CD4-positive, alpha-beta memory T cell (primary cell): ENCODE data around the gene ZNF605. TPM values are rescaled to one million over a fixed set of nuclear protein-coding genes. Genes with fewer than 3 reads are reported as not detected.
"Not testable (repeated sequence)": the region's sequence is repeated elsewhere in the genome, so short reads cannot be mapped to it uniquely, and the experiment has no call there.

Experiments
- CTCF ChIA-PET: fragments of 350-600 bp; sonication (Branson Sonifier 250); formaldehyde crosslinking; loops from one replicate; lab custom pipeline; 2021; ENCODE audit warnings: inconsistent platforms; ENCODE audit not compliant: partially characterized antibody; lab: Charles Lee
- POLR2A ChIA-PET: fragments of 350-600 bp; sonication (Branson Sonifier 250); formaldehyde crosslinking; loops from one replicate; lab custom pipeline; 2021; ENCODE audit not compliant: partially characterized antibody; lab: Charles Lee
- DNase-seq, 5 donors: peaks; one replicate each; pipeline versions ENCODE4 v3.0.0 to v3.0.0-alpha.2; 2020 to 2022; ENCODE audit warnings: mixed read lengths in 1 of 5
- H3K27ac ChIP-seq: one replicate; pipeline ENCODE4 v1.7.0; 2013; ENCODE audit warnings: low read depth, low read length
- H3K27me3 ChIP-seq: 2 replicates; pipeline ENCODE4 v1.7.0; 2013; ENCODE audit warnings: mild to moderate bottlenecking, low read length, moderate library complexity; ENCODE audit not compliant: insufficient read depth
- H3K36me3 ChIP-seq: 2 replicates; pipeline ENCODE4 v1.7.0; 2013; ENCODE audit warnings: mild to moderate bottlenecking, low read length, moderate library complexity; ENCODE audit not compliant: insufficient read depth
- H3K4me1 ChIP-seq: 2 replicates; pipeline ENCODE4 v1.7.0; 2013; ENCODE audit warnings: mild to moderate bottlenecking, low read length, moderate library complexity; ENCODE audit not compliant: insufficient read depth
- H3K4me3 ChIP-seq, 2 donors: one replicate each; pipeline ENCODE4 v1.7.0; 2013; ENCODE audit warnings: low read length in 2 of 2, mild to moderate bottlenecking in 1 of 2
- H3K9me3 ChIP-seq, 2 donors: one replicate each; pipeline ENCODE4 v1.7.0; 2013; ENCODE audit warnings: low read length in 2 of 2, control low read depth in 1 of 2; ENCODE audit not compliant: control insufficient read depth in 1 of 2
- H3K27ac Mint-ChIP-seq, 7 donors: one replicate each; pipeline ENCODE4 v1.8.0; 2020 to 2021; ENCODE audit warnings: mixed read lengths in 7 of 7, mild to moderate bottlenecking in 6 of 7, inconsistent platforms in 3 of 7, moderate library complexity in 3 of 7
- H3K27me3 Mint-ChIP-seq, 2 donors: one replicate each; pipeline ENCODE4 v1.8.0; 2020 to 2021; ENCODE audit warnings: mixed read lengths in 2 of 2
- H3K36me3 Mint-ChIP-seq, 2 donors: one replicate each; pipeline ENCODE4 v1.8.0; 2020 to 2021; ENCODE audit warnings: mixed read lengths in 2 of 2, inconsistent platforms in 1 of 2, mild to moderate bottlenecking in 1 of 2
- H3K4me1 Mint-ChIP-seq, 4 donors: one replicate each; pipeline ENCODE4 v1.8.0; 2020 to 2021; ENCODE audit warnings: mixed read lengths in 4 of 4, mild to moderate bottlenecking in 1 of 4
- H3K4me3 Mint-ChIP-seq, 8 donors: one replicate each; pipeline ENCODE4 v1.8.0; 2020 to 2021; ENCODE audit warnings: mixed read lengths in 8 of 8, mild to moderate bottlenecking in 7 of 8, moderate library complexity in 6 of 8, inconsistent platforms in 3 of 8
- H3K9me3 Mint-ChIP-seq, 8 donors: one replicate each; pipeline ENCODE4 v1.8.0; 2020 to 2021; ENCODE audit warnings: mixed read lengths in 8 of 8, mild to moderate bottlenecking in 5 of 8, inconsistent platforms in 3 of 8, moderate library complexity in 1 of 8
- intact Hi-C: fragments of 100-400 bp; cut with micrococcal nuclease; formaldehyde crosslinking; loops from one replicate; pipeline ENCODE4 v1.15.1; 2023
- polyA plus RNA-seq, 2 donors: library from polyadenylated mRNA; unstranded; fragments of 300-500 nt; fragmentation: Illumina TruSeq; gene quantifications; one replicate each; pipeline ENCODE4 v1.2.3, GENCODE V29; 2021
- total RNA-seq, 2 experiments: library from RNA; stranded (reverse); gene quantifications; one replicate each; pipeline ENCODE4 v1.2.3, GENCODE V29; 2021

ZNF605 gene
- total and polyA plus RNA-seq, 4 experiments from 2014 or later = 0.59 to 17.2 (median 9.3) TPM

DNA sequence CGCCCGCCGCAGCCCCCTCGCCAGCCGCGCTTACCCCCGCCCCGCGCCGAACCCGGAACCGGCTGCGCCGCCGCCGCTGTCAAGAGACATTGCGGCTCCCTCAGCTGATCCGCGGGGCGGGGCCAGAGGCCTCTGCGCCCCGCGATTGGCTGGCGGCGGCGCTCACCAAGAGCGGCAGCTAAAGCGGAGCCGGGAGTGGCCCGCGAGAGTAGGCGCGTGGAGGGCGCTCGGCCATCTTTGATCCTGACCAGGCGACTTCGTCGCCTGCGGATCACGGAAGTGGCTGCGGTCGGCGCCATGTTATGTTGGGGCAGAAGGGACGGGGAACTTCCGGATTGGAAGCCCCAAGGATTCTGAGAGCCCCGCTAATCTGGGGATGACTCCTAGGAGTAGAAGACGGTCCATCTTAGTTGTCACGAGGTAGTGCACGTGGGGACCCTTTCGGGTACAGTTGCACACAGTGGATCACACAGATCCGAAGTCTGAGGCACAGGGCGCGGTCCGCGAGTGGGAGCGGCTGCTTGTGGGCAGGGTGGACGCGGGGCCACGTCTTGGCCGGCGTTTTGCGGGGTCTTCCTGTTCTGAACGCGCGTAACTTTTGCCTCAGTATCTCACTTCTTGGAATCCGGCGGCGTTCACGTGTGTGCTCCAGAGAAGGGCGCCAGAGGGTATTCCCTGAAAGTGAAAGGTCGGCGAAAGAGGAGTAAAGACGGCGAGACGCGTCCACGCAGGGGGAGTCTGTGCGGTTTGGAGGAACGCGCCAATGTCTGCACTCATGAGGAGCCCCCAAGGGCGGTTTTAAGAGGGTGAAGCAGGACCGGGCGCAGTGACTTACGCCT lies 68.4 kb downstream of the ZNF605 start, which contains the start of gene CHFR:
Gene CHFR (minus strand): TSS at position 93 of the 839 bp plus-strand sequence. CDS start 277 bp downstream, outside the sequence.
- no peaks in the 10 kb centered on the region for H3K27me3 ChIP-seq
- H3K4me3 ChIP-seq = peak within 1 kb of the TSS; percentile 80 to 95
- peak within 1 kb of the TSS; percentile 99 to 100 (median 100) for H3K27ac Mint-ChIP-seq
- CTCF ChIA-PET = interaction anchor here (1.0 kb wide), 1 partner anchor 17 kb away, joined by 5 read pairs; no protein-coding TSS in a partner anchor
- H3K27ac ChIP-seq = peak within 1 kb of the TSS; percentile 97
- no peaks in the 10 kb centered on the region for H3K36me3 ChIP-seq
- intact Hi-C loops = loop anchor here (1.0 to 10.0 kb wide), 10 partner anchors 17 to 294 kb away; partner anchors contain the start of genes PGAM5, POLE, PXMP2 and ZNF140
- H3K36me3 Mint-ChIP-seq = peaks cover 10 to 31% of the 10 kb centered on the region in 2 donors
- peaks cover 0 to 2% (median 0%) of the 10 kb centered on the region in 8 donors for H3K9me3 Mint-ChIP-seq
- H3K27me3 Mint-ChIP-seq = no peaks in the 10 kb centered on the region
- H3K9me3 ChIP-seq = no peaks in the 10 kb centered on the region
- H3K4me3 Mint-ChIP-seq = peak within 1 kb of the TSS; percentile 95 to 99 (median 98)
- peaks cover 24% of the 10 kb centered on the region for H3K4me1 ChIP-seq
- peak; percentile 93 to 97 (median 96) for DNase-seq
- POLR2A ChIA-PET = interaction anchor here (0.6 to 2.5 kb wide), 15 partner anchors 14 to 243 kb away, joined by 3 to 16 read pairs (median 5); partner anchors contain the start of genes ANKLE2, GOLGA3, PGAM5 and ZNF10
- H3K4me1 Mint-ChIP-seq = peaks cover 12 to 37% (median 25%) of the 10 kb centered on the region in 4 donors

- no peaks in the 10 kb centered on the region for H3K27me3 ChIP-seq
- no peaks in the 10 kb centered on the region for H3K9me3 ChIP-seq
- CTCF ChIA-PET = interaction anchor here (1.0 kb wide), 2 partner anchors 18 kb away, joined by 3 to 5 read pairs; no protein-coding TSS in a partner anchor
- H3K4me1 Mint-ChIP-seq = peaks cover 16 to 45% (median 32%) of the 10 kb centered on the region in 4 donors
- H3K36me3 Mint-ChIP-seq = peaks cover 13 to 40% of the 10 kb centered on the region in 2 donors
- no peak for DNase-seq
- H3K4me3 Mint-ChIP-seq = peak overlapping the region; percentile 80 to 99 (median 84)
- H3K4me1 ChIP-seq = peaks cover 24% of the 10 kb centered on the region
- peaks cover 0 to 2% (median 0%) of the 10 kb centered on the region in 8 donors for H3K9me3 Mint-ChIP-seq
- POLR2A ChIA-PET = interaction anchor here (0.6 to 2.5 kb wide), 20 partner anchors 14 to 244 kb away, joined by 3 to 16 read pairs (median 5); partner anchors contain the start of genes ANKLE2, GOLGA3, PGAM5 and ZNF10
- H3K27ac ChIP-seq = peak overlapping the region; percentile 58
- intact Hi-C loops = loop anchor here (1.0 to 10.0 kb wide), 10 partner anchors 17 to 294 kb away; partner anchors contain the start of genes PGAM5, POLE, PXMP2 and ZNF140
- H3K36me3 ChIP-seq = no peaks in the 10 kb centered on the region
- H3K4me3 ChIP-seq = peak overlapping the region; percentile 52 to 80
- H3K27me3 Mint-ChIP-seq = no peaks in the 10 kb centered on the region
- H3K27ac Mint-ChIP-seq = peak overlapping the region; percentile 70 to 100 (median 88)
Observed at GRCh38 chr12:132886529-132887477, 69.3 kb downstream of the ZNF605 start.

GRCh38 chr12:132881818-132882217 lies 74.3 kb downstream of the ZNF605 start:
- intact Hi-C loops = loop anchor here (10.0 kb wide), 1 partner anchor 197 kb away; the partner anchor contains the start of genes POLE and PXMP2
- H3K27me3 ChIP-seq = no peaks in the 10 kb centered on the region
- no peaks in the 10 kb centered on the region for H3K9me3 ChIP-seq
- H3K27ac Mint-ChIP-seq = no peak overlapping the region
- DNase-seq = no peak
- peaks cover 22 to 54% of the 10 kb centered on the region in 2 donors for H3K36me3 Mint-ChIP-seq
- peaks cover 19 to 49% (median 26%) of the 10 kb centered on the region in 4 donors for H3K4me1 Mint-ChIP-seq
- H3K4me1 ChIP-seq = peaks cover 14% of the 10 kb centered on the region
- no peak overlapping the region for H3K27ac ChIP-seq
- peaks cover 8% of the 10 kb centered on the region for H3K36me3 ChIP-seq
- ChIA-PET CTCF (interaction anchor here (1.1 to 1.2 kb wide), 2 partner anchors 14 to 59 kb away, joined by 3 to 4 read pairs; no protein-coding TSS in a partner anchor), POLR2A (no interaction called here)
- no peak overlapping the region for H3K4me3 ChIP-seq
- no peaks in the 10 kb centered on the region for H3K27me3 Mint-ChIP-seq
- no peak overlapping the region for H3K4me3 Mint-ChIP-seq
- peaks cover 0 to 2% (median 0%) of the 10 kb centered on the region in 8 donors for H3K9me3 Mint-ChIP-seq

- H3K4me3 ChIP-seq, DNase-seq, H3K9me3 ChIP-seq, CTCF ChIA-PET, intact Hi-C loops, POLR2A ChIA-PET, H3K27me3 ChIP-seq, H3K27me3 Mint-ChIP-seq, H3K27ac Mint-ChIP-seq, H3K4me3 Mint-ChIP-seq, H3K9me3 Mint-ChIP-seq: not testable (repeated sequence)
- Mint-ChIP-seq H3K4me1 (peaks cover 13 to 22% (median 15%) of the 10 kb centered on the region in 4 donors), H3K36me3 (peaks cover 30 to 61% of the 10 kb centered on the region in 2 donors)
- H3K27ac ChIP-seq = peak overlapping the region; percentile 4
- peaks cover 38% of the 10 kb centered on the region for H3K36me3 ChIP-seq
- H3K4me1 ChIP-seq = peaks cover 19% of the 10 kb centered on the region
Observed at GRCh38 chr12:132874620-132875019, 81.5 kb downstream of the ZNF605 start.

DNA sequence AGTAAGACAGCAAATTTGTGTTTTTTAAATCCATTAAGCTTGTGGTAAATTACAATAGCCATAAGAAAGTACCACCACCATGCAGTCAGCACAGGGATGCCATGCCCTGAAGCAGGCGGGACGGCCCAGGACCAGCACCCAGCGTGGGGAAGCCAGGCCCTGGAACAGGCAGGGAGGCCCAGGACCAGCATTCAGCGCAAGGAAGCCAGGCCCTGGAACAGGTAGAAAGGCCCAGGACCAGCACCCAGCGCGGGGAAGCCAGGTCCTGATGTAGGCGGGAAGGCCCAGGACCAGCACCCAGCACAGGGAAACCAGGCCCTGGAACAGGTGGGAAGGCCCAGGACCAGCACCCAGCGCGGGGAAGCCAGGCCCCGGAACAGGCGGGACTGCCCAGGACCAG lies 81.9 kb downstream of the ZNF605 start:
- H3K4me3 ChIP-seq = no peak overlapping the region
- no peaks in the 10 kb centered on the region for H3K9me3 Mint-ChIP-seq
- H3K4me1 ChIP-seq = peaks cover 19% of the 10 kb centered on the region
- peaks cover 13 to 22% (median 15%) of the 10 kb centered on the region in 4 donors for H3K4me1 Mint-ChIP-seq
- intact Hi-C loops = no loop called here
- H3K27ac Mint-ChIP-seq = peak overlapping the region in 5 of 7 donors; percentile 44 to 86 (median 79)
- CTCF ChIA-PET = interaction anchor here (1.1 kb wide), 1 partner anchor 30 kb away, joined by 3 read pairs; no protein-coding TSS in a partner anchor
- H3K36me3 Mint-ChIP-seq = peaks cover 30 to 63% of the 10 kb centered on the region in 2 donors
- H3K36me3 ChIP-seq = peaks cover 42% of the 10 kb centered on the region
- H3K27me3 ChIP-seq = no peaks in the 10 kb centered on the region
- H3K4me3 Mint-ChIP-seq = no peak overlapping the region
- H3K9me3 ChIP-seq = no peaks in the 10 kb centered on the region
- POLR2A ChIA-PET = interaction anchor here (2.0 kb wide), 1 partner anchor 12 kb away, joined by 8 read pairs; no protein-coding TSS in a partner anchor
- no peaks in the 10 kb centered on the region for H3K27me3 Mint-ChIP-seq
- peak overlapping the region; percentile 4 for H3K27ac ChIP-seq
- no peak for DNase-seq

DNA sequence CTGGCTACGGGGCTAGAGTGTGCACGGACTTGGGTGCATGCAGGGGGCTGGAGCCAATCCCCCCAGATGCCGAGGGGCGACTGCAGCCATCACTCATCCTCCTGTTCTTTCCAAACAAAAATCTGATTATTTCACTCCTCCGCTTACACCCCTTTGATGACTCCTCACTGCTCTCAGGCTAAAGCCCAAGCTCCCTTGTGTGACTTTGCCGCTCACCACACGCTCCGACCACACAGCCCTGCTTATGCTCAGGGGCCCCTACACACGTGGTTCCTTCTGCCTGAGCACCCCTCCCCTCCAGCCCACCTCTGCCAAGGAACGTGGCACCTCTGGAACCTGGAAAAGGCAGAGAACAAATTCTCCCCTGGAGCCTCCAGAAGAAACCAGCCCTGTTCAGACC lies 82.4 kb downstream of the ZNF605 start:
- H3K9me3 Mint-ChIP-seq = no peaks in the 10 kb centered on the region
- intact Hi-C loops = no loop called here
- peaks cover 30 to 63% of the 10 kb centered on the region in 2 donors for H3K36me3 Mint-ChIP-seq
- peaks cover 42% of the 10 kb centered on the region for H3K36me3 ChIP-seq
- H3K27ac ChIP-seq = no peak overlapping the region
- ChIA-PET POLR2A (interaction anchor here (1.1 to 2.0 kb wide), 2 partner anchors 12 to 14 kb away, joined by 5 to 8 read pairs; partner anchors contain the start of gene CHFR), CTCF (interaction anchor here (1.1 kb wide), 1 partner anchor 31 kb away, joined by 3 read pairs; no protein-coding TSS in a partner anchor)
- H3K4me1 ChIP-seq = peaks cover 19% of the 10 kb centered on the region
- H3K27me3 ChIP-seq = no peaks in the 10 kb centered on the region
- DNase-seq = no peak
- peaks cover 13 to 22% (median 15%) of the 10 kb centered on the region in 4 donors for H3K4me1 Mint-ChIP-seq
- peak overlapping the region in 6 of 7 donors; percentile 42 to 86 (median 65) for H3K27ac Mint-ChIP-seq
- no peak overlapping the region for H3K4me3 ChIP-seq
- no peak overlapping the region for H3K4me3 Mint-ChIP-seq
- H3K27me3 Mint-ChIP-seq = no peaks in the 10 kb centered on the region
- H3K9me3 ChIP-seq = no peaks in the 10 kb centered on the region
